Neuron (in vitro differentiated cells): ENCODE measurements around the gene FANCG.

Experiments
- H2AFZ ChIP-seq: one replicate; pipeline ENCODE4 v1.6.1; 2013; ENCODE audit warnings: low read depth, mild to moderate bottlenecking, inconsistent platforms, low read length, moderate library complexity
- H3K27me3 ChIP-seq: one replicate; pipeline ENCODE4 v1.6.1; 2013; ENCODE audit warnings: low read length; ENCODE audit not compliant: insufficient read depth
- H3K36me3 ChIP-seq: one replicate; pipeline ENCODE4 v1.6.1; 2013; ENCODE audit warnings: low read length; ENCODE audit not compliant: insufficient read depth
- H3K4me1 ChIP-seq: one replicate; pipeline ENCODE4 v1.6.1; 2013; ENCODE audit warnings: low read length; ENCODE audit not compliant: insufficient read depth
- H3K4me3 ChIP-seq: 2 replicates; pipeline ENCODE4 v1.5.1; 2013; ENCODE audit warnings: mild to moderate bottlenecking, low read length, moderate library complexity
- H3K9me3 ChIP-seq: one replicate; pipeline ENCODE4 v1.6.1; 2013; ENCODE audit warnings: low read length

FANCG gene

GRCh38 chr9:35089434-35089833 lies 9.7 kb upstream of the FANCG start:
- Histone ChIP-seq H3K36me3 (peaks cover 61% of the 10 kb centered on the region), H3K27me3 (no peaks in the 10 kb centered on the region), H3K9me3 (no peaks in the 10 kb centered on the region), H3K4me3 (no peak overlapping the region), H2AFZ (no peak overlapping the region), H3K4me1 (no peaks in the 10 kb centered on the region)

- Histone ChIP-seq H2AFZ (no peak overlapping the region), H3K4me3 (no peak overlapping the region), H3K4me1 (peaks cover 3% of the 10 kb centered on the region), H3K27me3 (no peaks in the 10 kb centered on the region), H3K9me3 (no peaks in the 10 kb centered on the region), H3K36me3 (peaks cover 28% of the 10 kb centered on the region)
Measured at GRCh38 chr9:35085078-35085477, 5.3 kb upstream of the FANCG start.

GRCh38 chr9:35079041-35079425 lies 709 bp downstream of the FANCG start:
- peak overlapping the region; percentile 60 for H3K4me3 ChIP-seq
- H3K27me3 ChIP-seq, result no peaks in the 10 kb centered on the region
- H2AFZ ChIP-seq, result peak overlapping the region; percentile 43
- H3K4me1 ChIP-seq, result peaks cover 19% of the 10 kb centered on the region
- no peaks in the 10 kb centered on the region for H3K9me3 ChIP-seq
- peaks cover 30% of the 10 kb centered on the region for H3K36me3 ChIP-seq

DNA sequence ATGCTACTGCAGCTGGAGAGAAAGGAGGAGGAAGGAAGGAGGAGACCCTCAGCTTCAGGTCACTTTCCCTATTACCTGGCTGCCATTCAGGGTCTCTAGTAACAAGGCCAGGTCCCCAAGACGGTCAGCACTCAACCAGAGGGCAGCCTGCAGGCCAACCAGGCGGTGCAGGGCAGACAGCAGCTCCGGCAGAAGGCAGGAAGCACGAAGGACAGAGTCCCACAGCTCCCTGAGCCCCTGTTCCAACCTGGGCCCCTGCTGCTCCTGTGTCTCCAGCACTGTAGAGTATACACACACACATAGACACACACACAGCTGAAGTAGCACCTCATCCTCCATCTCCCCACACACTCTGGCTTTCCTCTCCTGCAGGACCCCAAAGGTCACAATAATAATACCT lies 1.7 kb downstream of the FANCG start:
- H2AFZ ChIP-seq, result no peak overlapping the region
- peak overlapping the region; percentile 60 for H3K4me3 ChIP-seq
- H3K36me3 ChIP-seq, result peaks cover 37% of the 10 kb centered on the region

GRCh38 chr9:35076848-35077247 lies 2.9 kb downstream of the FANCG start:
- Histone ChIP-seq H3K9me3 (no peaks in the 10 kb centered on the region), H3K27me3 (no peaks in the 10 kb centered on the region), H2AFZ (no peak overlapping the region), H3K36me3 (peaks cover 37% of the 10 kb centered on the region), H3K4me1 (peaks cover 27% of the 10 kb centered on the region), H3K4me3 (no peak overlapping the region)

More for the DNA sequence above, 1.7 kb downstream of the FANCG start:
- no peaks in the 10 kb centered on the region for H3K27me3 ChIP-seq
- no peaks in the 10 kb centered on the region for H3K9me3 ChIP-seq
- H3K4me1 ChIP-seq, result peaks cover 23% of the 10 kb centered on the region

DNA sequence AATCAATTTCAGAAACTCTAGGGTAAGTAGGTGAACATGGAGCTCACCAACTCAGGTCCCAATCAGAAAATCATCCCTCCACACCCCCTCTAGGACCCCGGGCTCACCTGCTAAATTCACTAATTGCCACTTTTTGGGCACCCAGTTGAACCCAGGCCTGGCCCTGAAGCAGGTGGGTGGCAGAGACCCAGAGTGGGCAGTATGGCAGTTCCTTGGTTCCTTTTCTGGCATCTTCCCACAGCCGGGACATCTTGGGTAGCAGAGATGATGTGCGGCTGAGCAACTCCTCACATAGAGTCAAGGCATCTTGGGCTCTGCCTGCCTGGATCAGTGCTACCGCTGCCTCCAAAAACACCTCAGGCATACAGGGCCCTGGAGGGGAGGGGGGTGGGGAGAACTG lies 4.4 kb downstream of the FANCG start:
- H3K9me3 ChIP-seq, result no peaks in the 10 kb centered on the region
- peaks cover 34% of the 10 kb centered on the region for H3K4me1 ChIP-seq
- H3K4me3 ChIP-seq, result no peak overlapping the region
- H3K27me3 ChIP-seq, result no peaks in the 10 kb centered on the region
- H3K36me3 ChIP-seq, result peaks cover 37% of the 10 kb centered on the region
- no peak overlapping the region for H2AFZ ChIP-seq

- Histone ChIP-seq H3K4me3 (no peak overlapping the region), H3K36me3 (peaks cover 41% of the 10 kb centered on the region), H2AFZ (no peak overlapping the region), H3K27me3 (no peaks in the 10 kb centered on the region), H3K4me1 (peaks cover 37% of the 10 kb centered on the region), H3K9me3 (no peaks in the 10 kb centered on the region)
Measured at GRCh38 chr9:35074791-35075190, 5.0 kb downstream of the FANCG start.

- H2AFZ ChIP-seq, result no peak overlapping the region
- no peaks in the 10 kb centered on the region for H3K9me3 ChIP-seq
- no peaks in the 10 kb centered on the region for H3K27me3 ChIP-seq
- peaks cover 35% of the 10 kb centered on the region for H3K4me1 ChIP-seq
- no peak overlapping the region for H3K4me3 ChIP-seq
- H3K36me3 ChIP-seq, result peaks cover 41% of the 10 kb centered on the region
Measured at GRCh38 chr9:35074141-35074540, 5.6 kb downstream of the FANCG start.

DNA sequence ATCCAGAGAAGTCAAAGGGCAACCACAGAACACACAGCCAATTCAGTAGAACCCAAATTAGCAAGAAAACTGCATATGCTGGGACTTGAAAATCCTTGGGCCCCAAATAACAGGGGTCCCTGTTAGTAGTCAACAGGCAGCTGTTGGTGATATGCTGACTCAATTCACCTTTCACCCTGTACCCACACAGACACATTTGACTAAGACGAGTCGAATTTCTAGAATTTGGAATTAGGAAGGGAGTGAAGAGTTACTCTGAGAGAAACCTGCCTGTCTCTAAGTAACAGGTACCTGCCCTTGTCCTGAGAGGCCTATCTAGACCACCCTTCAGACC lies 6.5 kb downstream of the FANCG start:
- H3K27me3 ChIP-seq, result no peaks in the 10 kb centered on the region
- H3K9me3 ChIP-seq, result no peaks in the 10 kb centered on the region
- H3K36me3 ChIP-seq, result peaks cover 48% of the 10 kb centered on the region
- H3K4me3 ChIP-seq, result no peak overlapping the region
- peaks cover 26% of the 10 kb centered on the region for H3K4me1 ChIP-seq
- H2AFZ ChIP-seq, result no peak overlapping the region

- H3K9me3 ChIP-seq, result no peaks in the 10 kb centered on the region
- H2AFZ ChIP-seq, result peak within 1 kb of the TSS; percentile 27
- peaks cover 53% of the 10 kb centered on the region for H3K36me3 ChIP-seq
- no peaks in the 10 kb centered on the region for H3K27me3 ChIP-seq
- H3K4me3 ChIP-seq, result peak within 1 kb of the TSS; percentile 95
- H3K4me1 ChIP-seq, result peaks cover 21% of the 10 kb centered on the region
Measured at GRCh38 chr9:35072461-35073278, 7.1 kb downstream of the FANCG start, which contains the start of gene VCP. VCP (minus strand) TSS chr9:35072625; CDS start chr9:35072353, 272 bp downstream.

DNA sequence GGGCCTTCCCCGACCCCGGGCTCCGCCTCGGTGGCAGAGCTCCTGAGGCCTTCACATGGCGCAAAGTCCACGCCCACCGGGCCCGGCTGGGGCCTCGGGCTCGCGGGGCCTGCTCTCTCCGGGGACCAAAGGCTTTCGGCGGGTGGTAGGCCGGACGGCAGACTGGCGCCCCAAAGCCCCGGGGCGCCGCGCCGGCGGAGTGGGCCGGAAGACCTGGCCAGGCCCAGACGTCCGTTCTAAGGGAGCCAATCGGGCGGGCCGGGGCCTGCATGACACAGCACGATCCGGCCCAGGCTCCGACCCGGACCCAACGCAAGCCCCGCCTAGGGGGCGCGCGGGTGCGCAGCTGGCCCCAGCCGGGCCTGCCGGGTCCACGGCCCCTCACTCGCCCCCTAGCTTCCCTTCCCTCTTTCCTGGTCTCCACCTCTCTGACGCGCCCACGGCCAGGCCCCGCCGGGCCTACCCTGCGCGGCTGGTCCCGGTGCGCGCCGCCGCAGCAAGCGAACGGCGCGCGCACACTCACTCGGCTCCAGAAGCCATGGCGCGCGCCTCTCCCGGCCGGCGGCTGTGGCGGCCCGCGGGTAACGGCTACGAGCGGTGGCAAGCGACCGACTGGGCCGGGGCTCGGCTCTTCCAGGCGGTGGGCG lies 7.8 kb downstream of the FANCG start:
- Histone ChIP-seq H3K27me3 (no peaks in the 10 kb centered on the region), H3K4me3 (peak overlapping the region; percentile 95), H2AFZ (peak overlapping the region; percentile 27), H3K9me3 (no peaks in the 10 kb centered on the region), H3K4me1 (peaks cover 21% of the 10 kb centered on the region), H3K36me3 (peaks cover 59% of the 10 kb centered on the region)

GRCh38 chr9:35070823-35071813 lies 8.6 kb downstream of the FANCG start:
- H3K36me3 ChIP-seq, result peaks cover 58% of the 10 kb centered on the region
- H3K4me3 ChIP-seq, result peak overlapping the region; percentile 95

GRCh38 chr9:35069020-35069419 lies 10.7 kb downstream of the FANCG start:
- Histone ChIP-seq H2AFZ (no peak overlapping the region), H3K4me3 (no peak overlapping the region), H3K27me3 (no peaks in the 10 kb centered on the region), H3K9me3 (no peaks in the 10 kb centered on the region), H3K36me3 (peaks cover 55% of the 10 kb centered on the region), H3K4me1 (peaks cover 21% of the 10 kb centered on the region)

More at GRCh38 chr9:35070823-35071813, 8.6 kb downstream of the FANCG start:
- Histone ChIP-seq H2AFZ (no peak overlapping the region), H3K4me1 (peaks cover 21% of the 10 kb centered on the region), H3K9me3 (no peaks in the 10 kb centered on the region), H3K27me3 (no peaks in the 10 kb centered on the region)
